Measurements from ENCODE around the gene ARHGAP15. TPM values are rescaled to one million over a fixed set of nuclear protein-coding genes. Genes with fewer than 3 reads are reported as not detected.

The ARHGAP15 gene
- total RNA-seq, 1 experiment from 2014 or later = 0.42 TPM

DNA sequence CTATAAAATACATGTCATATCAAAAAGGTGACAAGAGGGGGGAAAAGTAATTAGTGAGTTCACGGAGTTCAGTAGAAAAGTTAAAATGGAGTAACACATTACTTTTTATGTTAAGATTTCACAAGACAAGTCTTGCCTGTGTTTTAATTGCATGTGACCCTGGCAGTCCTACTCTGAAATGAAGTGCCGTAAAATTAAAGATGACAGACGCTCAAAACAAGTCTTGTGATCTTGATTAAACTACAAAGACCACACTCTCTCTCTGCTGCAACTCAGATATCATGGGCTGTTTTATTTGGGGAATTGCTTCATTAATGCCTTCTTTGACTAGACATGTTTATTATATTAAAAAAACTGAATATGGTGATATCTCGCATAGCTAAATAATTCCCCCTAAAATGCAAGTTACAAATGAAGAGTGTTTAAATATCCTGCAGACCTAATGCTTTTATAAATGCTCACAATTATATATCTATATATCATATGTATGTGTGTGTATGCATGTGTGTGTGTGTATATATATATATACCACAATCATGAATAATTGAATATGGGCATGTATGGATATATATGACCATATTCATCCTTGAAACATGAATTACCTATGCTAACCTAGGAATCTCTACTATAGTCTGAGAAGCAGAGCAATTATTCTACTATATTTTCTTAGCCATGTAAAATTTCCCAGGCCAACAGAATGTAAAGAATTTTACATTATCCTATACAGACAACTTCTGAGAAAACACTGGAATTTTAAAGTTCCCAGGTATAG, 647.5 kb downstream of the ARHGAP15 start (continued):
- no peak for TF ChIP-seq ELF1 (IDR thresholded peaks at IDR 0.05; ENCODE audit: borderline replicate concordance, low read depth)

GRCh38 chr2:143779021-143779420, 649.8 kb downstream of the ARHGAP15 start:
- intact Hi-C loops (cut with micrococcal nuclease) = no loop called here
- Histone ChIP-seq H3K27ac (ENCODE audit: low read depth, low read length) (no peak overlapping the region), H3K9me2 (ENCODE audit: insufficient read depth) (no peaks in the 10 kb centered on the region), H3K4me2 (ENCODE audit: low read length) (no peak overlapping the region), H3K27me3 (ENCODE audit: insufficient read depth, low read length) (no peaks in the 10 kb centered on the region), H3K4me1 (ENCODE audit: control insufficient read depth in 1 of 2, insufficient read depth in 2 of 2, low read length in 2 of 2) (no peaks in the 10 kb centered on the region), H3K36me3 (ENCODE audit: control insufficient read depth in 1 of 2, insufficient read depth in 2 of 2, low read length in 2 of 2) (no peaks in the 10 kb centered on the region), H4K20me1 (ENCODE audit: insufficient read depth) (no peaks in the 10 kb centered on the region), H3K9ac (ENCODE audit: low read length) (no peak overlapping the region), H3K79me2 (ENCODE audit: insufficient read depth, low read length) (no peaks in the 10 kb centered on the region), H3K9me3 (ENCODE audit: control insufficient read depth in 1 of 2, insufficient read depth in 1 of 2, low read depth in 1 of 2, low read length in 2 of 2) (no peaks in the 10 kb centered on the region), H2AFZ (ENCODE audit: low read depth, low read length, poor library complexity, severe bottlenecking) (no peak overlapping the region), H3K4me3 (replicated peaks in 1 of 2; ENCODE audit: low read depth in 1 of 2, low read length in 2 of 2) (no peak overlapping the region)
- BruUV-seq (replicated peaks) = no TSS peak
- ATAC-seq (no peak), DNase-seq (ENCODE audit: low read depth, low spot score) (no peak)
- ChIA-PET POLR2A (no interaction called here), CTCF (no interaction called here), RAD21 (ENCODE audit: low non-redundant PET in 1 of 2, low total read pairs in 2 of 2, uncharacterized antibody in 2 of 2, unreplicated experiment in 2 of 2) (no interaction called here)
- TF ChIP-seq, protein P1, sequence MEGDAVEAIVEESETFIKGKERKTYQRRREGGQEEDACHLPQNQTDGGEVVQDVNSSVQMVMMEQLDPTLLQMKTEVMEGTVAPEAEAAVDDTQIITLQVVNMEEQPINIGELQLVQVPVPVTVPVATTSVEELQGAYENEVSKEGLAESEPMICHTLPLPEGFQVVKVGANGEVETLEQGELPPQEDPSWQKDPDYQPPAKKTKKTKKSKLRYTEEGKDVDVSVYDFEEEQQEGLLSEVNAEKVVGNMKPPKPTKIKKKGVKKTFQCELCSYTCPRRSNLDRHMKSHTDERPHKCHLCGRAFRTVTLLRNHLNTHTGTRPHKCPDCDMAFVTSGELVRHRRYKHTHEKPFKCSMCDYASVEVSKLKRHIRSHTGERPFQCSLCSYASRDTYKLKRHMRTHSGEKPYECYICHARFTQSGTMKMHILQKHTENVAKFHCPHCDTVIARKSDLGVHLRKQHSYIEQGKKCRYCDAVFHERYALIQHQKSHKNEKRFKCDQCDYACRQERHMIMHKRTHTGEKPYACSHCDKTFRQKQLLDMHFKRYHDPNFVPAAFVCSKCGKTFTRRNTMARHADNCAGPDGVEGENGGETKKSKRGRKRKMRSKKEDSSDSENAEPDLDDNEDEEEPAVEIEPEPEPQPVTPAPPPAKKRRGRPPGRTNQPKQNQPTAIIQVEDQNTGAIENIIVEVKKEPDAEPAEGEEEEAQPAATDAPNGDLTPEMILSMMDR (IDR thresholded peaks at IDR 0.05 in 2 of 3, conservative IDR thresholded peaks at IDR 0.05 in 1 of 3; ENCODE audit: borderline replicate concordance in 1 of 3, insufficient read depth in 1 of 3, low read depth in 2 of 3, low read length in 2 of 3) = no peak
- no peak for TF ChIP-seq SIN3A (IDR thresholded peaks at IDR 0.05; ENCODE audit: low read depth)
- TF ChIP-seq RAD21 (IDR thresholded peaks at IDR 0.05; ENCODE audit: low read depth) = no peak
- TF ChIP-seq, protein P2, sequence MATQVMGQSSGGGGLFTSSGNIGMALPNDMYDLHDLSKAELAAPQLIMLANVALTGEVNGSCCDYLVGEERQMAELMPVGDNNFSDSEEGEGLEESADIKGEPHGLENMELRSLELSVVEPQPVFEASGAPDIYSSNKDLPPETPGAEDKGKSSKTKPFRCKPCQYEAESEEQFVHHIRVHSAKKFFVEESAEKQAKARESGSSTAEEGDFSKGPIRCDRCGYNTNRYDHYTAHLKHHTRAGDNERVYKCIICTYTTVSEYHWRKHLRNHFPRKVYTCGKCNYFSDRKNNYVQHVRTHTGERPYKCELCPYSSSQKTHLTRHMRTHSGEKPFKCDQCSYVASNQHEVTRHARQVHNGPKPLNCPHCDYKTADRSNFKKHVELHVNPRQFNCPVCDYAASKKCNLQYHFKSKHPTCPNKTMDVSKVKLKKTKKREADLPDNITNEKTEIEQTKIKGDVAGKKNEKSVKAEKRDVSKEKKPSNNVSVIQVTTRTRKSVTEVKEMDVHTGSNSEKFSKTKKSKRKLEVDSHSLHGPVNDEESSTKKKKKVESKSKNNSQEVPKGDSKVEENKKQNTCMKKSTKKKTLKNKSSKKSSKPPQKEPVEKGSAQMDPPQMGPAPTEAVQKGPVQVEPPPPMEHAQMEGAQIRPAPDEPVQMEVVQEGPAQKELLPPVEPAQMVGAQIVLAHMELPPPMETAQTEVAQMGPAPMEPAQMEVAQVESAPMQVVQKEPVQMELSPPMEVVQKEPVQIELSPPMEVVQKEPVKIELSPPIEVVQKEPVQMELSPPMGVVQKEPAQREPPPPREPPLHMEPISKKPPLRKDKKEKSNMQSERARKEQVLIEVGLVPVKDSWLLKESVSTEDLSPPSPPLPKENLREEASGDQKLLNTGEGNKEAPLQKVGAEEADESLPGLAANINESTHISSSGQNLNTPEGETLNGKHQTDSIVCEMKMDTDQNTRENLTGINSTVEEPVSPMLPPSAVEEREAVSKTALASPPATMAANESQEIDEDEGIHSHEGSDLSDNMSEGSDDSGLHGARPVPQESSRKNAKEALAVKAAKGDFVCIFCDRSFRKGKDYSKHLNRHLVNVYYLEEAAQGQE (IDR thresholded peaks at IDR 0.05; ENCODE audit: low read depth) = no peak
- no peak for TF ChIP-seq ZNF274 (IDR thresholded peaks at IDR 0.05; ENCODE audit: low read depth, low read length)
- TF ChIP-seq TCF7L2 (IDR thresholded peaks at IDR 0.05; ENCODE audit: borderline replicate concordance, extremely low read depth, insufficient read depth, insufficient read length) = no peak
- no peak for TF ChIP-seq EGR1 (IDR thresholded peaks at IDR 0.05; ENCODE audit: low read depth)
- no peak for TF ChIP-seq ELF1 (IDR thresholded peaks at IDR 0.05; ENCODE audit: borderline replicate concordance, low read depth)
- no peak for TF ChIP-seq EZH2phosphoT487 (IDR thresholded peaks at IDR 0.05; ENCODE audit: borderline replicate concordance)
- TF ChIP-seq MAX (IDR thresholded peaks at IDR 0.05) = no peak
- TF ChIP-seq YY1 (IDR thresholded peaks at IDR 0.05; ENCODE audit: extremely low read depth, insufficient replicate concordance, low read depth, low read length) = no peak
- TF ChIP-seq JUND (IDR thresholded peaks at IDR 0.05) = no peak
- TF ChIP-seq, protein P3, sequence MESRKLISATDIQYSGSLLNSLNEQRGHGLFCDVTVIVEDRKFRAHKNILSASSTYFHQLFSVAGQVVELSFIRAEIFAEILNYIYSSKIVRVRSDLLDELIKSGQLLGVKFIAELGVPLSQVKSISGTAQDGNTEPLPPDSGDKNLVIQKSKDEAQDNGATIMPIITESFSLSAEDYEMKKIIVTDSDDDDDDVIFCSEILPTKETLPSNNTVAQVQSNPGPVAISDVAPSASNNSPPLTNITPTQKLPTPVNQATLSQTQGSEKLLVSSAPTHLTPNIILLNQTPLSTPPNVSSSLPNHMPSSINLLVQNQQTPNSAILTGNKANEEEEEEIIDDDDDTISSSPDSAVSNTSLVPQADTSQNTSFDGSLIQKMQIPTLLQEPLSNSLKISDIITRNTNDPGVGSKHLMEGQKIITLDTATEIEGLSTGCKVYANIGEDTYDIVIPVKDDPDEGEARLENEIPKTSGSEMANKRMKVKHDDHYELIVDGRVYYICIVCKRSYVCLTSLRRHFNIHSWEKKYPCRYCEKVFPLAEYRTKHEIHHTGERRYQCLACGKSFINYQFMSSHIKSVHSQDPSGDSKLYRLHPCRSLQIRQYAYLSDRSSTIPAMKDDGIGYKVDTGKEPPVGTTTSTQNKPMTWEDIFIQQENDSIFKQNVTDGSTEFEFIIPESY (IDR thresholded peaks at IDR 0.05; ENCODE audit: extremely low read depth, insufficient replicate concordance, low read length) = no peak
